Mesenchymal stem cell (in vitro differentiated cells and primary cell): ENCODE data around the gene SLIT3.
A peak's percentile ranks its signal among the peaks of the same experiment; 100 is the strongest.

Experiments
- DNase-seq: peaks from one replicate; pipeline ENCODE4 v3.0.0-alpha.2; 2013
- H2AFZ ChIP-seq: one replicate; pipeline ENCODE4 v1.6.1; 2013; ENCODE audit warnings: low read depth, mild to moderate bottlenecking, control low read depth, inconsistent platforms, low read length, moderate library complexity
- H2AK5ac ChIP-seq: 2 replicates; pipeline ENCODE4 v1.6.1; 2013; ENCODE audit warnings: low read length, moderate library complexity, mild to moderate bottlenecking, inconsistent platforms; ENCODE audit not compliant: severe bottlenecking
- H2BK120ac ChIP-seq: one replicate; pipeline ENCODE4 v1.6.1; 2013; ENCODE audit warnings: low read depth, mild to moderate bottlenecking, inconsistent platforms, low read length, moderate library complexity
- H2BK12ac ChIP-seq, 2 experiments: one replicate each; pipeline ENCODE4 v1.6.1; 2013; ENCODE audit warnings: inconsistent platforms in 2 of 2, low read length in 2 of 2, mild to moderate bottlenecking in 2 of 2, moderate library complexity in 2 of 2, control low read depth in 1 of 2
- H2BK15ac ChIP-seq: one replicate; pipeline ENCODE4 v1.6.1; 2013; ENCODE audit warnings: mild to moderate bottlenecking, low read depth, inconsistent platforms; ENCODE audit not compliant: poor library complexity, severe bottlenecking
- H2BK5ac ChIP-seq: 2 replicates; pipeline ENCODE4 v1.6.1; 2013; ENCODE audit warnings: low read depth, mild to moderate bottlenecking, low read length, control low read depth, inconsistent platforms; ENCODE audit not compliant: poor library complexity, severe bottlenecking
- H3K14ac ChIP-seq, 2 experiments: one replicate each; pipeline ENCODE4 v1.6.1; 2013; ENCODE audit warnings: inconsistent platforms in 2 of 2, low read length in 2 of 2, control low read depth in 1 of 2, mild to moderate bottlenecking in 1 of 2, moderate library complexity in 1 of 2
- H3K18ac ChIP-seq, 2 experiments: one replicate each; pipeline ENCODE4 v1.6.1; 2013; ENCODE audit warnings: inconsistent platforms in 2 of 2, low read length in 2 of 2, control low read depth in 1 of 2, low read depth in 1 of 2, mild to moderate bottlenecking in 1 of 2
- H3K23ac ChIP-seq, 2 experiments: one replicate each; pipeline ENCODE4 v1.6.1; 2013; ENCODE audit warnings: inconsistent platforms in 2 of 2, low read length in 2 of 2, mild to moderate bottlenecking in 2 of 2, moderate library complexity in 2 of 2, control low read depth in 1 of 2
- H3K27ac ChIP-seq: 2 replicates; pipeline ENCODE4 v1.5.1; 2013; ENCODE audit warnings: mild to moderate bottlenecking, moderate library complexity, low read length, control low read depth, inconsistent platforms; ENCODE audit not compliant: poor library complexity, severe bottlenecking
- H3K27me3 ChIP-seq, 2 experiments: 2 replicates each; pipeline versions ENCODE4 v1.6.1 to v1.7.0; 2013; ENCODE audit warnings: low read length in 2 of 2, mild to moderate bottlenecking in 2 of 2, moderate library complexity in 2 of 2, control low read depth in 1 of 2, inconsistent platforms in 1 of 2; ENCODE audit not compliant: control insufficient read depth in 1 of 2, insufficient read depth in 1 of 2
- H3K36me3 ChIP-seq, 2 experiments: 2 replicates each; pipeline versions ENCODE4 v1.6.1 to v1.7.0; 2013; ENCODE audit warnings: low read length in 2 of 2, control low read depth in 1 of 2, inconsistent platforms in 1 of 2, low read depth in 1 of 2, mild to moderate bottlenecking in 1 of 2; ENCODE audit not compliant: insufficient read depth in 2 of 2, control insufficient read depth in 1 of 2
- H3K4ac ChIP-seq, 2 experiments: one replicate each; pipeline ENCODE4 v1.6.1; 2013; ENCODE audit warnings: inconsistent platforms in 2 of 2, low read length in 2 of 2, mild to moderate bottlenecking in 2 of 2, moderate library complexity in 2 of 2, control low read depth in 1 of 2, low read depth in 1 of 2
- H3K4me1 ChIP-seq: 2 replicates; pipeline ENCODE4 v1.6.1; 2013; ENCODE audit warnings: low read depth, low read length, control low read depth; ENCODE audit not compliant: control insufficient read depth, insufficient read depth
- H3K4me2 ChIP-seq: 2 replicates; pipeline ENCODE4 v1.6.1; 2013; ENCODE audit warnings: low read length, mild to moderate bottlenecking, inconsistent platforms; ENCODE audit not compliant: poor library complexity, severe bottlenecking
- H3K4me3 ChIP-seq, 2 experiments: 2 replicates each; pipeline versions ENCODE4 v1.5.1 to v1.7.0; 2013; ENCODE audit warnings: low read length in 2 of 2, mild to moderate bottlenecking in 2 of 2, control low read depth in 1 of 2, low read depth in 1 of 2; ENCODE audit not compliant: insufficient read depth in 1 of 2
- H3K79me1 ChIP-seq: replicated peaks from 2 replicates; pipeline ENCODE4 v1.6.1; 2013; ENCODE audit warnings: mild to moderate bottlenecking, control low read depth, low read length, inconsistent platforms; ENCODE audit not compliant: poor library complexity, severe bottlenecking
- H3K9ac ChIP-seq: 2 replicates; pipeline ENCODE4 v1.7.0; 2013; ENCODE audit warnings: mild to moderate bottlenecking, low read length, moderate library complexity
- H3K9me3 ChIP-seq: 2 replicates; pipeline ENCODE4 v1.7.0; 2013; ENCODE audit warnings: mild to moderate bottlenecking, low read length; ENCODE audit not compliant: control insufficient read depth
- H4K8ac ChIP-seq: one replicate; pipeline ENCODE4 v1.6.1; 2013; ENCODE audit warnings: inconsistent platforms, mild to moderate bottlenecking, low read length, moderate library complexity
- H4K91ac ChIP-seq: one replicate; pipeline ENCODE4 v1.6.1; 2013; ENCODE audit warnings: mild to moderate bottlenecking, low read length, inconsistent platforms
- WGBS: methylation state at CpG from one replicate; pipeline ENCODE4 v1.1.7; 2013; ENCODE audit warnings: mixed read lengths; 5-methylcytosine and 5-hydroxymethylcytosine counted together

SLIT3 gene

DNA sequence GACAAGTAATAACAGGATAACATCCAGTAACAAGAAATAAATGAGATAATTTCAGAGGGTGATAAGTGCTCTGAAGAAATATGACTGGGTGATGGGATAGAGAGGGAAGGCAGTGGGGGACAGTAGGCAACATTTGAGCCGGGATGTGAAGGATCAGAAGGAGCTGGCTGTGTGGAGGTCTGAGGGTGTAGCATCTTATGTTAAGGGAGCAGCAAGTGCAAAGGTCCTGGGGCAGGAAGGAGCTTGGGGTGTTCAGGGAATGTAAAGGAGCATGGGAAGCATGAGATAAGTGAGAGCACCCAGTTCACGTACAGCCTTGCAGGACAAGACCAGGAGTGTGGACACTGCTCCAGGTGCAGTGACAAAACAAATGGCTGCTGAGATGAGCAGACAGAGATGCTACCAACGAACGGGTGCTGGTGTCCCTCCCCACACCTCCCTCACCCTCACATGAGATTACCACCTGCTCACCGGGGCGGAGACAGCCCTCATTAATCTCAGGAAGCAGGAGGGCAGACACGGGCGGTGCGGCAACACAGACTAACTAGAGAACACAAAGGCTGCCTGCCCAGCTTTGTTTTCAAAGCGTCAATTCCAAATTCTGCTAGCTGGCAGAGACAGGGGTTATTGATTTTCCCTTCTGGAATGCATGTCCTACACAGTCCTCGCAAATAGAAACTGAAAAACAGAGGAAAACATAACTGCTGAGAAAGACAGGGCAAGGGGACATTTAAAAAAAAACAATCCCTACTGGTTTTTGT lies 423.6 kb downstream of the SLIT3 start:
- Histone ChIP-seq H3K79me1 (no peaks in the 10 kb centered on the region), H2BK12ac (no peak overlapping the region), H3K18ac (no peak overlapping the region), H4K91ac (no peak overlapping the region), H2BK5ac (no peak overlapping the region), H3K14ac (no peak overlapping the region), H4K8ac (no peak overlapping the region), H3K27me3 (peaks cover 0 to 5% of the 10 kb centered on the region in 2 experiments), H3K4ac (no peak overlapping the region), H3K9me3 (no peaks in the 10 kb centered on the region), H2BK15ac (no peak overlapping the region), H3K4me1 (peaks cover 2% of the 10 kb centered on the region), H3K9ac (no peak overlapping the region), H2BK120ac (no peak overlapping the region), H3K23ac (no peak overlapping the region), H2AFZ (no peak overlapping the region), H3K4me3 (no peak overlapping the region), H3K36me3 (peaks cover 0 to 38% of the 10 kb centered on the region in 2 experiments), H2AK5ac (no peak overlapping the region), H3K27ac (no peak overlapping the region), H3K4me2 (no peak overlapping the region)
- 87% methylated on average over 11 of the region's 11 CpGs for WGBS
- no peak for DNase-seq

DNA sequence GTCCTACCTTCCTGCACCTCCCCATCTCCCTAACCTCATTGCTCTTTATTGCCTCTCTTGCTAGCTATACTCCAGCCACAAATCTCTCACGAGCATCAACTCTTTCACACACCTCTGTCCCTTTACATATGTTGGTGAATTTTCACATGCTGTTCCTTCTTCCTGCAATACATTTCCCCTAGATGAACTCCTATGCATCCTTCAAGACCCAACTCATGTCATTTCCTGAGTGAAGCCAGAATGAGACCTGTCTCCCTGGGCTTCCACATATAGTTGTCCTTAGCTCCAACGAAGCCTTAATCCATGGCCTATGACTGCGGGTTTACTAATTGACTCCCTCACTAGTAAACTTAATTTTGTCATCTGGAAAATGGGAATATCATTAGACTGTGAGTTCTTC lies 424.5 kb downstream of the SLIT3 start:
- H2BK120ac ChIP-seq: no peak overlapping the region
- WGBS: 85% methylated on average over 1 of the region's 3 CpGs

DNA sequence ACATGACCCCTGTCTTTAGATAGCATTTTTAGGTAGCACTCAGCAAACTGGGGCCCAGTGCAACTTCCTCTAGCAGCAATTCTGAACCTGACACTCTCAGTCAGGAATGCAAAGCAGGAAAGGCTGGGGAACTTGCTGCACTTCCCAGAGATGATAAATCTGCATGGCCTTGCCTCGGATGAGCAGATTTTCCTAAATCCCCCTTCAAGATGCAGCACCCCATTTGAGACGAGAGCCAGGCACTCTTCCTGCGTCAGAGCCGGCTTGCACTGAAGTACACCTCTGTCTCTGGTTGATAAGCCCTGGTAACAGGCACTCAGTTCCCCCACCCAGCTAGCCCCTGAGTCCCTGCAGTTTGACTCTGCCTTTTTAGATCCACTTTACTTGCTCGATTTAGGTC lies 425.1 kb downstream of the SLIT3 start:
- no peak overlapping the region for H3K23ac ChIP-seq
- peaks cover 0 to 26% of the 10 kb centered on the region in 2 experiments for H3K36me3 ChIP-seq
- H3K27ac ChIP-seq: no peak overlapping the region
- H2AK5ac ChIP-seq: no peak overlapping the region
- no peak for DNase-seq
- H3K14ac ChIP-seq: no peak overlapping the region
- no peak overlapping the region for H3K9ac ChIP-seq
- H3K4me3 ChIP-seq: no peak overlapping the region
- peaks cover 0 to 5% of the 10 kb centered on the region in 2 experiments for H3K27me3 ChIP-seq
- no peak overlapping the region for H2BK120ac ChIP-seq
- no peak overlapping the region for H2BK5ac ChIP-seq
- no peak overlapping the region for H3K18ac ChIP-seq
- no peak overlapping the region for H4K91ac ChIP-seq
- H2AFZ ChIP-seq: no peak overlapping the region
- no peak overlapping the region for H2BK15ac ChIP-seq
- no peak overlapping the region for H3K4me2 ChIP-seq
- no peaks in the 10 kb centered on the region for H3K9me3 ChIP-seq
- WGBS: 15% methylated on average over 5 of the region's 5 CpGs
- no peak overlapping the region for H2BK12ac ChIP-seq
- no peaks in the 10 kb centered on the region for H3K79me1 ChIP-seq
- H4K8ac ChIP-seq: no peak overlapping the region
- no peaks in the 10 kb centered on the region for H3K4me1 ChIP-seq
- H3K4ac ChIP-seq: no peak overlapping the region

More for the DNA sequence above, 424.5 kb downstream of the SLIT3 start:
- H3K4me1 ChIP-seq: no peaks in the 10 kb centered on the region
- H3K9ac ChIP-seq: no peak overlapping the region
- no peak overlapping the region for H2AFZ ChIP-seq
- no peak overlapping the region for H4K91ac ChIP-seq
- H3K9me3 ChIP-seq: no peaks in the 10 kb centered on the region
- no peak overlapping the region for H2BK15ac ChIP-seq
- no peak overlapping the region for H3K23ac ChIP-seq
- no peak overlapping the region for H4K8ac ChIP-seq
- no peak overlapping the region for H3K18ac ChIP-seq
- no peak overlapping the region for H3K27ac ChIP-seq
- H3K36me3 ChIP-seq: peaks cover 0 to 29% of the 10 kb centered on the region in 2 experiments
- no peak overlapping the region for H3K4ac ChIP-seq
- DNase-seq: no peak
- no peak overlapping the region for H2BK12ac ChIP-seq
- H2BK5ac ChIP-seq: no peak overlapping the region
- no peak overlapping the region for H3K14ac ChIP-seq
- H3K27me3 ChIP-seq: peaks cover 0 to 5% of the 10 kb centered on the region in 2 experiments
- H2AK5ac ChIP-seq: no peak overlapping the region
- H3K4me2 ChIP-seq: no peak overlapping the region
- H3K79me1 ChIP-seq: no peaks in the 10 kb centered on the region
- H3K4me3 ChIP-seq: no peak overlapping the region

DNA sequence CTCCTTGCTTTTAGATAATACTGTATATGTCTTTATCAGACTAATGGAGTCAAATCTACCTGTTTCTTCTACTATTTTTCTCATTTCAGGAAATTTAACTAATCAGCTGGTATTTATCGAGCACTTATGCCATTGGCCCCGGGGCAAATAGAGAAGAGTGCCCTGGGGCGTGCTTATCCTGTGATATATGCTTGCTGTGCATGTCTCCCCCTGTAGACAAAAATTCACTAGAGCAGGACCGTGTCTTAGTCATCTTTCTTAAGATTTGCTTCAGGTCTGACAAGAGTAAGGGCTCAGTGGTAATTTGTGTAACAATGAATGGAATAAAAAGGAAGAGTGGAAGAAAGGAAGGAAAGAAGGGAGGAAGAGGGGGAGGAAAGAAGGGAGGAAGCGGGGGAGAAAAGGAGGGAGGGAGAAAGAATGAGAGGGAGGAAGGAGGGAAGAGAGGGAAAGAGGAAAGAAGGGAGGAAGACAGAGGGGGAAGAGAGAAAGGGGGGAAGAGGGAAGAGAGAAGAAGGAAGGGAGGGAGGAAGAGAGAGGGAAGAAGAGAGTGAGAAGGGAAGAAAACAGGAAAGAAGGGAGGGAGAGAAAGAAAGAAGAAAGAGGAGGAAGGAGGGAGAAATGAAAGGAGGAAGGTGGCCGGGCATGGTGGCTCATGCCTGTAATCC lies 426.1 kb downstream of the SLIT3 start:
- no peak overlapping the region for H3K9ac ChIP-seq
- H2BK120ac ChIP-seq: no peak overlapping the region
- no peak overlapping the region for H3K4ac ChIP-seq
- no peaks in the 10 kb centered on the region for H3K4me1 ChIP-seq
- peaks cover 0 to 24% of the 10 kb centered on the region in 2 experiments for H3K36me3 ChIP-seq
- H2BK15ac ChIP-seq: no peak overlapping the region
- H2BK12ac ChIP-seq: no peak overlapping the region
- no peaks in the 10 kb centered on the region for H3K9me3 ChIP-seq
- no peak overlapping the region for H3K14ac ChIP-seq
- no peak overlapping the region for H3K4me2 ChIP-seq
- H2AK5ac ChIP-seq: no peak overlapping the region
- H3K23ac ChIP-seq: no peak overlapping the region
- no peak overlapping the region for H3K18ac ChIP-seq
- H3K79me1 ChIP-seq: no peaks in the 10 kb centered on the region
- no peak overlapping the region for H3K4me3 ChIP-seq
- no peak overlapping the region for H2BK5ac ChIP-seq
- H4K91ac ChIP-seq: no peak overlapping the region
- H2AFZ ChIP-seq: no peak overlapping the region
- no peak overlapping the region for H3K27ac ChIP-seq
- peaks cover 0 to 5% of the 10 kb centered on the region in 2 experiments for H3K27me3 ChIP-seq
- WGBS: 58% methylated on average over 6 of the region's 6 CpGs
- DNase-seq: peak; percentile 23
- H4K8ac ChIP-seq: no peak overlapping the region
